ENCODE data around the gene DYRK4.

DYRK4 gene

GRCh38 chr12:4530982-4531586 is 30.9 kb upstream of the DYRK4 start:
- Histone ChIP-seq H3K56ac (ENCODE audit: low read length) (no peak overlapping the region), H3K4ac (ENCODE audit: low read depth, low read length) (no peak overlapping the region), H3K79me2 (ENCODE audit: control insufficient read depth, insufficient read depth, low read length) (no peaks in the 10 kb centered on the region), H2BK120ac (ENCODE audit: low read depth, low read length) (no peak overlapping the region), H3K4me2 (ENCODE audit: low read length) (no peak overlapping the region), H3K9ac (ENCODE audit: low read length) (no peak overlapping the region), H2BK15ac (replicated peaks; ENCODE audit: low read depth) (no peak overlapping the region), H3K27me3 (ENCODE audit: insufficient read depth, low read length, poor library complexity) (no peaks in the 10 kb centered on the region), H3K23ac (ENCODE audit: low read length) (no peak overlapping the region), H3K27ac (ENCODE audit: low read depth, low read length) (no peak overlapping the region), H3K4me3 (ENCODE audit: low read length) (no peak overlapping the region), H3K36me3 (ENCODE audit: control insufficient read depth, insufficient read depth, low read length) (no peaks in the 10 kb centered on the region), H3K79me1 (ENCODE audit: low read length) (peaks cover 1% of the 10 kb centered on the region), H2BK5ac (ENCODE audit: low read length) (no peak overlapping the region), H3K18ac (ENCODE audit: low read length) (no peak overlapping the region), H3K4me1 (ENCODE audit: control insufficient read depth, low read depth, low read length) (no peaks in the 10 kb centered on the region), H2AK5ac (ENCODE audit: low read length) (no peak overlapping the region), H4K5ac (ENCODE audit: low read length) (no peak overlapping the region), H4K8ac (ENCODE audit: low read depth, low read length) (no peak overlapping the region)
- no peak for DNase-seq
- WGBS (ENCODE audit: extremely low coverage, insufficient coverage, low lambda C conversion rate): 100% methylated on average over 1 of the region's 6 CpGs

GRCh38 chr12:4535092-4535491 is 26.9 kb upstream of the DYRK4 start:
- H3K27me3 ChIP-seq (ENCODE audit: insufficient read depth, low read length, poor library complexity): no peaks in the 10 kb centered on the region
- H2BK15ac ChIP-seq (replicated peaks; ENCODE audit: low read depth): no peak overlapping the region
- H3K27ac ChIP-seq (ENCODE audit: low read depth, low read length): no peak overlapping the region
- H2BK120ac ChIP-seq (ENCODE audit: low read depth, low read length): no peak overlapping the region
- H3K9ac ChIP-seq (ENCODE audit: low read length): no peak overlapping the region
- no peak overlapping the region for H3K4me3 ChIP-seq (ENCODE audit: low read length)
- H3K4me2 ChIP-seq (ENCODE audit: low read length): no peak overlapping the region
- no peak overlapping the region for H3K23ac ChIP-seq (ENCODE audit: low read length)
- H4K8ac ChIP-seq (ENCODE audit: low read depth, low read length): no peak overlapping the region
- no peaks in the 10 kb centered on the region for H3K4me1 ChIP-seq (ENCODE audit: control insufficient read depth, low read depth, low read length)
- DNase-seq: no peak
- no peak overlapping the region for H3K4ac ChIP-seq (ENCODE audit: low read depth, low read length)
- H3K79me1 ChIP-seq (ENCODE audit: low read length): peaks cover 6% of the 10 kb centered on the region
- WGBS (ENCODE audit: extremely low coverage, insufficient coverage, low lambda C conversion rate): no CpG with 5 or more reads among the region's 4 CpGs
- H3K36me3 ChIP-seq (ENCODE audit: control insufficient read depth, insufficient read depth, low read length): no peaks in the 10 kb centered on the region
- H3K56ac ChIP-seq (ENCODE audit: low read length): no peak overlapping the region
- no peak overlapping the region for H3K18ac ChIP-seq (ENCODE audit: low read length)
- no peak overlapping the region for H2BK5ac ChIP-seq (ENCODE audit: low read length)
- H3K79me2 ChIP-seq (ENCODE audit: control insufficient read depth, insufficient read depth, low read length): peaks cover 13% of the 10 kb centered on the region
- no peak overlapping the region for H2AK5ac ChIP-seq (ENCODE audit: low read length)
- H4K5ac ChIP-seq (ENCODE audit: low read length): no peak overlapping the region

GRCh38 chr12:4535871-4536270 is 26.1 kb upstream of the DYRK4 start:
- Histone ChIP-seq H2AK5ac (ENCODE audit: low read length) (no peak overlapping the region), H2BK15ac (replicated peaks; ENCODE audit: low read depth) (no peak overlapping the region), H3K36me3 (ENCODE audit: control insufficient read depth, insufficient read depth, low read length) (no peaks in the 10 kb centered on the region), H4K8ac (ENCODE audit: low read depth, low read length) (no peak overlapping the region), H3K4ac (ENCODE audit: low read depth, low read length) (no peak overlapping the region), H2BK120ac (ENCODE audit: low read depth, low read length) (no peak overlapping the region), H3K4me1 (ENCODE audit: control insufficient read depth, low read depth, low read length) (no peaks in the 10 kb centered on the region), H3K4me3 (ENCODE audit: low read length) (no peak overlapping the region), H3K27ac (ENCODE audit: low read depth, low read length) (no peak overlapping the region), H3K79me2 (ENCODE audit: control insufficient read depth, insufficient read depth, low read length) (peaks cover 15% of the 10 kb centered on the region), H4K5ac (ENCODE audit: low read length) (no peak overlapping the region), H2BK5ac (ENCODE audit: low read length) (no peak overlapping the region), H3K9ac (ENCODE audit: low read length) (no peak overlapping the region), H3K79me1 (ENCODE audit: low read length) (peaks cover 6% of the 10 kb centered on the region), H3K27me3 (ENCODE audit: insufficient read depth, low read length, poor library complexity) (no peaks in the 10 kb centered on the region), H3K18ac (ENCODE audit: low read length) (no peak overlapping the region), H3K56ac (ENCODE audit: low read length) (no peak overlapping the region), H3K23ac (ENCODE audit: low read length) (no peak overlapping the region), H3K4me2 (ENCODE audit: low read length) (no peak overlapping the region)
- no CpG with 5 or more reads among the region's 2 CpGs for WGBS (ENCODE audit: extremely low coverage, insufficient coverage, low lambda C conversion rate)
- no peak for DNase-seq

- Histone ChIP-seq H4K5ac (ENCODE audit: low read length) (peak within 1 kb of the TSS; percentile 48), H3K56ac (ENCODE audit: low read length) (peak within 1 kb of the TSS; percentile 99), H3K4me1 (ENCODE audit: control insufficient read depth, low read depth, low read length) (no peaks in the 10 kb centered on the region), H3K4me2 (ENCODE audit: low read length) (peak within 1 kb of the TSS; percentile 64), H2AK5ac (ENCODE audit: low read length) (no peak within 1 kb of the TSS), H2BK120ac (ENCODE audit: low read depth, low read length) (no peak within 1 kb of the TSS), H3K79me1 (ENCODE audit: low read length) (peaks cover 6% of the 10 kb centered on the region), H3K23ac (ENCODE audit: low read length) (no peak within 1 kb of the TSS), H3K9ac (ENCODE audit: low read length) (peak within 1 kb of the TSS; percentile 97), H3K79me2 (ENCODE audit: control insufficient read depth, insufficient read depth, low read length) (peaks cover 15% of the 10 kb centered on the region), H3K27me3 (ENCODE audit: insufficient read depth, low read length, poor library complexity) (no peaks in the 10 kb centered on the region), H3K18ac (ENCODE audit: low read length) (no peak within 1 kb of the TSS), H3K4me3 (ENCODE audit: low read length) (peak within 1 kb of the TSS; percentile 98), H2BK5ac (ENCODE audit: low read length) (peak within 1 kb of the TSS; percentile 58), H3K36me3 (ENCODE audit: control insufficient read depth, insufficient read depth, low read length) (no peaks in the 10 kb centered on the region), H3K4ac (ENCODE audit: low read depth, low read length) (no peak within 1 kb of the TSS), H2BK15ac (replicated peaks; ENCODE audit: low read depth) (no peak within 1 kb of the TSS), H4K8ac (ENCODE audit: low read depth, low read length) (no peak within 1 kb of the TSS), H3K27ac (ENCODE audit: low read depth, low read length) (no peak within 1 kb of the TSS)
- peak; percentile 99 for DNase-seq
- no CpG with 5 or more reads among the region's 49 CpGs for WGBS (ENCODE audit: extremely low coverage, insufficient coverage, low lambda C conversion rate)
Observed at GRCh38 chr12:4538207-4539160, 23.5 kb upstream of the DYRK4 start, which contains the start of gene RAD51AP1. TSS of gene RAD51AP1 (plus strand) at chr12:4538890. CDS start at chr12:4538940, 50 bp downstream.

- H3K18ac ChIP-seq (ENCODE audit: low read length): no peak overlapping the region
- H3K27ac ChIP-seq (ENCODE audit: low read depth, low read length): no peak overlapping the region
- H3K27me3 ChIP-seq (ENCODE audit: insufficient read depth, low read length, poor library complexity): no peaks in the 10 kb centered on the region
- H2AK5ac ChIP-seq (ENCODE audit: low read length): no peak overlapping the region
- H2BK120ac ChIP-seq (ENCODE audit: low read depth, low read length): no peak overlapping the region
- H3K23ac ChIP-seq (ENCODE audit: low read length): no peak overlapping the region
- H2BK15ac ChIP-seq (replicated peaks; ENCODE audit: low read depth): no peak overlapping the region
- H3K4me1 ChIP-seq (ENCODE audit: control insufficient read depth, low read depth, low read length): no peaks in the 10 kb centered on the region
- H3K79me1 ChIP-seq (ENCODE audit: low read length): peaks cover 6% of the 10 kb centered on the region
- H3K4me3 ChIP-seq (ENCODE audit: low read length): peak overlapping the region; percentile 98
- H3K9ac ChIP-seq (ENCODE audit: low read length): peak overlapping the region; percentile 97
- no peak for DNase-seq
- no peak overlapping the region for H4K8ac ChIP-seq (ENCODE audit: low read depth, low read length)
- H3K4me2 ChIP-seq (ENCODE audit: low read length): peak overlapping the region; percentile 56
- peak overlapping the region; percentile 58 for H2BK5ac ChIP-seq (ENCODE audit: low read length)
- H4K5ac ChIP-seq (ENCODE audit: low read length): peak overlapping the region; percentile 48
- WGBS (ENCODE audit: extremely low coverage, insufficient coverage, low lambda C conversion rate): no CpG with 5 or more reads among the region's 16 CpGs
- H3K4ac ChIP-seq (ENCODE audit: low read depth, low read length): no peak overlapping the region
- peaks cover 15% of the 10 kb centered on the region for H3K79me2 ChIP-seq (ENCODE audit: control insufficient read depth, insufficient read depth, low read length)
- H3K36me3 ChIP-seq (ENCODE audit: control insufficient read depth, insufficient read depth, low read length): no peaks in the 10 kb centered on the region
- H3K56ac ChIP-seq (ENCODE audit: low read length): peak overlapping the region; percentile 99
Observed at GRCh38 chr12:4539167-4539870, 22.7 kb upstream of the DYRK4 start.

Data from mesendoderm (in vitro differentiated cells).